ENCODE measurements around the gene H3-3A.
A peak's percentile ranks its signal among the peaks of the same experiment; 100 is the strongest.
"Not testable (repeated sequence)": the region's sequence is repeated elsewhere in the genome, so short reads cannot be mapped to it uniquely, and the experiment has no call there.

Gene H3-3A

GRCh38 chr1:226085675-226086285 lies 23.3 kb downstream of the H3-3A start:
- no peak for DNase-seq (ENCODE audit: low read depth)

DNA sequence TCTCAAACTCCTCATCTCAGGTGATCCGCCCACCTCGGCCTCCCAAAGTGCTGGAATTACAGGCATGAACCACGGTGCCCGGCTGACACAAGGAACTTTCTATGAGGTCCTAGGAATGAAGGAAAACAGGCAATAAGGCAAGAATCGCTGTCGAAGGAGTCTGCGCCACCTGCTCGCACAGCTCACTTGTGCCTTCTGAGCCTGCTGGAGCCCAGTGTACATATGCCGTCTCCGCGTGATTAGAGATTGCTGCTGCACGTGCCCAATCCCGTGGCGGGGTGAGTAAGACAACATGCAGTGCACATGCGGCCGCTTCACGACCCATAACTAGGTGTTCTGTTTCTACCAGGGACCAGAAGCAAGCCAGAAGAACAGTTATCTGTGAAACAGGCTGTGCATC lies 24.3 kb downstream of the H3-3A start:
- DNase-seq (ENCODE audit: low read depth), result no peak

DNA sequence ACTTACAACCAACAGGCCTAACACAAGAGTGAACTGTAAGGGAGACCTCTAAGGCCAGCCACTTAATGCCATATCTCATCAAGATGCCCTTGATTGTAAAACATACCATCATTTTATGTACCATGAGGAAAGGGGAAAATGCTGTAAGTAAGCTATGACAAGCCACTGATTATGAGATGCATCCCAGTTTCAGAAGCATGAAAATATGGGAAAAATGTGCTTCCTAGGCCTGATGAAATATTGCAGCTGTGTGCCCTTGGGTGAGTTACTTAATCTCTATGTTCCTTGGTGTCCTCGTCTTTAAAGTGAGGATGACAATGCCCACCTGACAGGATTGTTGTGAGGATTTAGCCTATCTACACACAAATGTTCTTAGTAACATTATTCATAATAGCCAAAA lies 28.9 kb downstream of the H3-3A start:
- no peak for DNase-seq (ENCODE audit: low read depth)

- not testable (repeated sequence) for DNase-seq (ENCODE audit: low read depth)
These were observed 29.7 kb downstream of the H3-3A start for GRCh38 chr1:226092048-226092820.

DNA sequence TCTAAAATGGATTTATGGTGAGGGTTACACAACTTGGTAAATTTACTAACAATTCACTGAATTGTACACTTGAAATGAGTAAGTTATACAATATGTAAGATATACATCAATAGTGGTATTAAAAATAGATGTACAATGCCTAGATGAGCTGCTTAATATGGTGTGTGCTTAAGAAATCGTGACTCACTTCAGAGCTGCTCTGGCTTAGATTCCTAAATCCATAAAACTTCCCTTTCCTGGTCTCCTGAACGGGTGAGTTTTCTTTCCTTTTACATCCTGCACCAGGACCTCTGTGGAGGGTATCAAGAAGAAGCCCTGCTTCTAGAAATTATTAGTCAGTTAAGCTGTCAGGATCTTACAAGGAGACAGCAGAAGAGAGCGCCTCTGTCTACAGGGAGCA lies 30.4 kb downstream of the H3-3A start:
- DNase-seq (ENCODE audit: low read depth), result no peak

DNA sequence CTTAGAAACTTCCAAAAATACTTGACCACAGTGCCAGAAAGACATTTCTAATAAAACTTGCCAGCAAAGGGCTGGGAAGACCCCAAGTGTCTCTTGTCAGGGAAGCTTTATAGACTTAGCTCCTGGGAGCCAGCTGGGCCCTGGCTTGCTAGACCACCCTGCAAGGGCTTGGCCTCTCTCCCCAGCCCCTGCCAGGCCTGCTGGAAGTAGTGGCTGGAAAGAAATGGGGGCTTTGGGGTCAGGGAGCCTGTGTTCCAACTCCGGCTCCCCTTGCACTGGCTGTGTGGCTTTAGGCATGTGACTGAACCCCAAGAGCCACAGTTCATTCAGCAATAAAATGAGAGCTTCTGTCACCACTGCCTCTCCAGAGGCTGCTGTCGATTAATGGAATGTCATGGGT lies 31.1 kb downstream of the H3-3A start:
- no peak for DNase-seq (ENCODE audit: low read depth)

DNA sequence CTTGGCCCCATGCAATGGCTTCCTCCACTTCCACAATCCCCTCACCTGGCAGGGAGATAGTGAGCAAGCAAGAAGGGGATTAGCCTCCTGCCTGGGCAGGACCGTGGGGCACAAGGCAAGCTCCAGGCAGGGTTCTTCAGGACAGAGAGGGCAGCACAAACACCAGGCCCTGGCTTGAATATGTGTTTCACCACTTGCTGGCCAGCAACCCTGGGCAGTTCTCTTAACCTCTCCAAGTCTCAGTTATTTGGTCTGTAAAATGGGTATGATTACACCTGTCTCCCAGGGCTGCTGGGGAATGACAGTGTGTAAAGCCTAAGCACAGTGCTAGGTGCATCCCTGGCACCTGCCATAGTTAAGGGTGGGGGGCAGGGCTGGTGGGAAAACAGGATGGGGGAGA lies 31.9 kb downstream of the H3-3A start:
- no peak for DNase-seq (ENCODE audit: low read depth)

- no peak for DNase-seq (ENCODE audit: low read depth)
These were observed 32.8 kb downstream of the H3-3A start for GRCh38 chr1:226095286-226095685.

- no peak for DNase-seq (ENCODE audit: low read depth)
These were observed 35.5 kb downstream of the H3-3A start for GRCh38 chr1:226097866-226098625.

DNA sequence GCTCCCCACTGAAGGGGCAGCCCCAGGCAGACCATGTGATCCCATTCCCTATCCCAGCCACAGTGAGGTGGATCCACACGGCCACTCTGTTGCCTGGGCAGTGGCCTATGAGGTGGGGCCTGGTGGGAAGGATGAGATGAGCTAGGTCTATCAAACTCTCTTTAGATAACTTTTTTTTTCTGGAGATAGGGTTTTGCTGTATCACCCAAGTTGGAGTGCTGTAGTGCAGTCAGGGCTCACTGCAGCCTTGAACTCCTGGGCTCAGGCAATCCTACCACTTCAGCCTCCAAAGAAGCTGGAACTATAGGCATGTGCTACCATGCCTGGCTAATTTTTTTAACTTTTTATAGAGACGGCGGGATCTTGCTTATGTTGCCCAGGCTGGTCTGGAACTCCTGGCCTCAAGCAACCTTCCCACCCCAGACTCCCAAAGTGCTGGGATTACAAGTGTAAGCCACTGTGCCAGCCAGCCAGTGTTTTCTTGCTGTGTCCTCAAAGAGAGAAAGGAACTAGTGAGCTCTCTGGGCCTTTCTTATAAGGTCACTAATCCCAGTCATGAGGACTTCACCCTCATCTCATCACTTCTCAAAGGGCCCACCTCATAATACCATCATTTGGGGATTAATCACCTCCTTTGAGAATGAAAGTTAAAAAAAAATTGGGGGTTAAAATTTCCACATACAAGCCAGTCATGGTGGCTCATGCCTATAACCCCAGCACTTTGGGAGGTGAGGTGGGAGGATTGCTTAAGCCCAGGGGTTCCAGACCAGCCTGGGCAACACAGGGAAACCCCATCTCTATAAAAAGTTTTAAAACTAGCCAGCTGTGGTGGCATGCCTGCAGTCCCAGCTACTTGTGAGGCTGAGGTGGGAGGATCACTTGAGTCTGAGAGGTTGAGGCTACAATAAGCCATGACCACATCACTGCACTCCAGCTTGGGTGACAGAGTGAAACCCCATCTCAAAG lies 36.6 kb downstream of the H3-3A start:
- no peak for DNase-seq (ENCODE audit: low read depth)

DNA sequence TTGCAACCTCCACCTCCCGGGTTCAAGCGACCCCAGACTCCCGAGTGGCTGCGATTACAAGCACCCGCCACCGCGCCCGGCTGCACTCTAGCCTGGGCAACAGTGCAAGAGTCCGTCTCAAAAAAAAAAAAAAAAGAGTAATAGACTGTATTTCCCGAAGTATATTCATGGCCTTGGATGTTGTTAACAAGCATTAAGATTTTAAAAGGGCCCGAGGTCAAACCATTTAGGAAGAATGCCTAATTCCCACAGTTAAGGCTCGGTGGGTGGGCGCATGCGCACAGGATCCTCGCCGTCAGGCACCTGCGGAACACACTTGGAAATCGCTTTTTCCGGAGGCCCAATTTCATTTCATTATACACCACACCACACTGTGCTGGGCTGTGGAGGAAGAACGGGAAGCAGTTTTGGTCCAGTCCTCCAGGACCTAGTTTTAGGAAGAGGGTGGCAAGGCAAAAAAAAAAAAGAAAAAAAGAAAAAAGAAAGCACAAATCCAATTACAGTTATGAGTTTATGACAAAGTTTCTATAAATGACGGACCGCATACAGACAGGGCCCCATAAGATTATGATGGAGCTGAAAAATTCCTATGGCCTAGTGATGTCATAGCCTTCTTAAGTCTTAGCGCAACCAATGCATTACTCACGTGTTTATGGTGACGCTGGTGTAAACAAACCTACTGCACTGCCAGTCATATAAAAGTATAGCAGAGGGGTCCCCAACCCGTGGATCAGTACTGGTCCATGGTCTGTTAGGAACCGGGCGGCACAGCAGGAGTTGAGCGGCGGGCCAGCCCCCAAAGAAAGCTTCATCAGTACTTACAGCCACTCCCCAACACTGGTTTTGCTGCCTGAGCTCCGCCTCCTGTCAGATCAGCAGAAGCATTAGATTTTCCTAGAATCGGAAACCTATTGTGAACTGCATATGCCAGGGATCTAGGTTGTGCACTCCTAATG lies 38.2 kb downstream of the H3-3A start:
- no peak for DNase-seq (ENCODE audit: low read depth)

GRCh38 chr1:226104671-226105121 lies 42.2 kb downstream of the H3-3A start:
- no peak for DNase-seq (ENCODE audit: low read depth)

GRCh38 chr1:226107471-226108460 lies 45.2 kb downstream of the H3-3A start:
- no peak for DNase-seq (ENCODE audit: low read depth)

GRCh38 chr1:226108935-226109828 lies 46.7 kb downstream of the H3-3A start:
- DNase-seq (ENCODE audit: low read depth), result no peak

DNA sequence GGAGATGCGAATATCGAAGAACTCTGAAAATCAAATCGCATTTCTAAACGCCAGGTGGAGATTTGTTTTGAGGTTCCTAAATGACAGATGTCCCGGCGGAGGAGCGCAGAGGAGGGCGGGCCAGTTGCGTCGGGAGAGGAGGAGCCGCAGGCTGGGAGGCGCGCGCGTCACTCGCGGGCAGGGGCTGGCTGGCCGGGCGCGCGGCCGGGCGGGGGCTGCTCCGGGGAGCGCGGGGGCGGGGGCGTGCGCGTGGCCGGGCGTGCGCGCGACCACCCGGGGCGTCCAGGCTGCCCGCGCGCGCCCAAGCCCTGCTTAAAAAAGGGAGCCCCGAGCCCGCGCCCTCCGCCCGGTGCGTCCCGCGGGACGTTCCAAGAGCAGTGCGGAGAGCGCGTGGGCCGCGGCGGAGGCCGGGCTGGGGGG lies 47.3 kb downstream of the H3-3A start:
- peak; percentile 67 for DNase-seq (ENCODE audit: low read depth)

GRCh38 chr1:226110249-226111097 lies 48.0 kb downstream of the H3-3A start:
- peak; percentile 42 for DNase-seq (ENCODE audit: low read depth)
